Measurements from ENCODE around the gene TRABD2B.

- no peak for TF ChIP-seq CTCF (IDR thresholded peaks at IDR 0.05)
- TF ChIP-seq MXI1 (IDR thresholded peaks at IDR 0.05; ENCODE audit: low read depth, low read length), result no peak
- TF ChIP-seq TAF1 (IDR thresholded peaks at IDR 0.05; ENCODE audit: borderline replicate concordance, low read depth, low read length), result no peak
- TF ChIP-seq PBX3 (IDR thresholded peaks at IDR 0.05), result no peak
- no peak for TF ChIP-seq POLR2AphosphoS5 (IDR thresholded peaks at IDR 0.05; ENCODE audit: low read depth, low read length)
- no peak for TF ChIP-seq RCOR1 (IDR thresholded peaks at IDR 0.05; ENCODE audit: low read length)
- TF ChIP-seq GABPA (IDR thresholded peaks at IDR 0.05; ENCODE audit: low read depth), result no peak
- no peak for TF ChIP-seq REST (IDR thresholded peaks at IDR 0.05; ENCODE audit: low read depth, low read length)
- no peak for TF ChIP-seq YY1 (IDR thresholded peaks at IDR 0.05; ENCODE audit: low read depth)
- no peak for TF ChIP-seq FOXJ3 (CRISPR knock-in tag; IDR thresholded peaks at IDR 0.05)
- TF ChIP-seq RFX5 (IDR thresholded peaks at IDR 0.05; ENCODE audit: low read length), result no peak
- no peak for TF ChIP-seq SMC3 (IDR thresholded peaks at IDR 0.05; ENCODE audit: low read depth, low read length)
- TF ChIP-seq USF2 (IDR thresholded peaks at IDR 0.05; ENCODE audit: borderline replicate concordance, low read depth, low read length), result no peak
Measured at GRCh38 chr1:47796626-47797025, 200.6 kb downstream of the TRABD2B start.

Data from SK-N-SH (cell line).